Stimulated activated CD4-positive, alpha-beta T cell treated with anti-CD3 and anti-CD28 coated beads, Interleukin-15, amount 100 ng/mL, for 48 hours (primary cell): ENCODE results near the gene CD2.

ENCODE experiments used
- DNase-seq, 2 donors: peaks; one replicate each; pipeline ENCODE4 v3.0.0-alpha.2; 2020; ENCODE audit warnings: low read depth in 2 of 2

Gene CD2

DNA sequence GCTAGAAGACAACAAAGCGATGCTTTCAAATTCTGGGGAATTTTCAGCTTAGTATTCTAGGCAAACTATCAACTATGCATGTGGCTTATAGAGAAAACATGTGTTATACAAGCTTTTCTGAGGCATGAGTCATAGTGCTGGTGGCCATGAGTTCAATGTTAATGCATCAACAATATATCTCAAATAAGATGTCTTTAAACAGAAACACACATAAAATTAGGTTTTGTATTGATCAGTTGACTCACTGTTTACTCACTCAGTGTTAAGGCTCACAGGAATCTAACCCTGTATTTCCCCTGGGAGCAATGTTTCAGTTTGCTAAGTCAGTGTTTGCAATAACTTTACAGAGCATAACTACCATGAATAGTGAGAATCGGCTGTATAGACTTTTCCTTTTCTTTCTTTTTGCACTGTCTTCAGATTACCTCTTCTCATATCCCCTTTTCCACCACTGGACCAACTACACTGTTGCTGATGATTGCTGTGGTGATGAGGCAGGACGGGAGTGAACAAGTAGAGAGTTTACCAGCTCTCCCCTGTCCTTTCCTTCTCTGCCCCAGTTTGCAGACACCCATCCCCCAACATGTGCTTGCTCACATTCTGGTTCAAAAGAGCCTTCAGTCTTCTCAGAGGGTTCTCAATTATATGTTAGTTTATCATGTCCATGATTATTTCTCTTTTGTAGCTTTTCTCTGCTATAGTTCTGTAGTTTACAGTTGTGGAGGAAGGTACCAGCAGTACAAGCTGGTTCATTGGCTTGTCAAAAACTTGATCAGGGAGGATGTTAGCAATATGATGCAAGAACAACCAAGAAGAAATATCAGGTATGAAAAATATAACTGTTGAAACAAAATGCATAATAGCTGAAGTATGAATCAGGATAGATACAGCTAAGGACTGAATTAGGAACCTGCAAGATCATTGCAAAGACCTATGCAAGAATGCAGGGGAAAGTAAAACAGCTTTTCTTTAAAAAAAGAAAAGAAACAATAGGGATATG lies 23.9 kb downstream of the CD2 start:
- DNase-seq: no peak

- no peak for DNase-seq
Measured at GRCh38 chr1:116781034-116781433, 26.8 kb downstream of the CD2 start.

DNA sequence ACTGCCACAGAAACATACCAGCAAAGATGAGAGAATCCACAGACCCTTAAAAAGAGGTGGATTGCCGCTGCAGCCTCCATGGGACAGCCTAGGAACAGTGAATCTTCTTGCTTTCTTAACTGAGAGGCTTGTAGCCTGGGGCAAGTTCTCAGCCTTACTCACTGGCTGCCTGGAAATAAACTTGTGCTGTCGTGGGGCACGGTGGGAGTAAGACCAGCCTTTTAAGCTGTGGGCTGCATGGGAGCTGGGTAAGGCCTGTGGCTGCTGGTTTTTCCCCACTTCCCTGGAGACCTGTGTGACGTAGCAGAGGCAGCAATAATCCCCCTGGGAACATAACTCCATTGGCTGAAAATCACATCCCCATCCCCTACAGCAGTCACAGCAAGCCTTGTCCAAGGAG lies 30.8 kb downstream of the CD2 start:
- no peak for DNase-seq

DNA sequence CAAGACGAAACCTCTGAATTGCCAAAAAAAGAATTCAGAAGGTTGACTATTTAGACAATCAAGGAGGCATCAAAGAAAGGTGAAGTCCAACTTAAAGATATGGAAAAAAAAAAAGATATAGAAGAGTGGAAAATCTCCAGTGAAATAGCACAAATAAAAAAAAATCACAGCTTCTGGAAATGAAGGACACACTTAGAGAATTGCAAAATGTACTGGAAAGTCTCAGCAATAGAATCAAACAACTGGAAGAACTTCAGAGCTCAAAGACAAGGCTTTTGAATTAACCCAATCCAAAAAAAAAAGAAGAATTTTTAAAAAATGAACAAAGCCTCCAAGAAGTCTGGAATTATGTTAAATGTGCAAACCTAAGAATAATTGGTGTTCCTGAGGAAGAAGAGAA lies 31.8 kb downstream of the CD2 start:
- no peak for DNase-seq

DNA sequence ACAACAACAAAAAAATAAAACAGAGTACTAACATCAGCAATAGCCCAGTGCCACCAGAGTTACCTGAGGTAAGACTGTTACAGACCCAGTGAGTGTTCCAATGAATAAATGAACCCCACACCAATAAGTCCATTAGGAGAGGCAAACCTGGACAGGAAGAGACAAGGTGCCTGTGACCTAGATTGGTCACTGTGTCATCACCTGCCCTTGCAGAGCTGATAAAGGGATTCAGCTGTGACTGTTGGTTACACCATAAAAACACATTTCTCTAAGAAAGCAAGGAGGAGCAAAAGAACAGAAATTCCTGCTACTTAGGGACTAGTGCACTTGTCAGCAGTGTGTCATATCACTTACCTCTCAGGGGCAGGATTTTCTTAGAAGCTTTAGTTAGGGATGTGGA lies 37.5 kb downstream of the CD2 start:
- no peak for DNase-seq

- DNase-seq: no peak
Measured at GRCh38 chr1:116793357-116793935, 39.2 kb downstream of the CD2 start.

GRCh38 chr1:116794371-116794770 lies 40.1 kb downstream of the CD2 start:
- DNase-seq: no peak

DNA sequence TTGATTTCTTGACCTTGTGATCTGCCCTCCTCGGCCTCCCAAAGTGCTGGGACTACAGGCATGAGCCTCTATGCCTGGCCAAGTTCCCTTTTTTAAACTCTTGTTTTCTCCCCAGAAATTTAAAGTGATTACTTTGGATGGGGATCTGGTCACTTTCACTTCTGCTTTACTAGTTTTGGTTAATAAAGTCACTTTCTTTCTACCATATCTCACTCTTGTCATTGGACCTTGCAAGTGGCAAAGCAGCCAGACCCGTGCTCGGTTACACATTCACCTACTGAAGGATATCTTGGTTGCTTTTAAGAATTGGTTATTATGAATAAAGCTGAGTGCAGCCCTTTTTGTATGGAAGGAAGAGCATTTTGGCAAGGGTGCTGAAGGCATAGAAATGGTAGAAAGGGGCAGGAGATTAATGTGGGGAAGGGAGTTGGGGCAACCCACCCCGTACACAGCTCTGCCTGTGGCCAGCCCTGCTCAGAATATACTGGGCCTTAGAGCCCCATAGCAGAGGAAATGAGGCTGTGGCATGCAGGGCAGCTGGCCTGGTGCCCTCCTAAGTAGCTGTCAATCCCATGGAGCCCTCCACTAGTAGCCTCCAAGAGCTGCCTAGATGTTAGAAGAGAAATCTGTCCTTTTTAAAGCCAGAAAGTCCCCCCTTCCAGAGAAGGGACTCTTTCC lies 40.7 kb downstream of the CD2 start:
- no peak for DNase-seq

DNA sequence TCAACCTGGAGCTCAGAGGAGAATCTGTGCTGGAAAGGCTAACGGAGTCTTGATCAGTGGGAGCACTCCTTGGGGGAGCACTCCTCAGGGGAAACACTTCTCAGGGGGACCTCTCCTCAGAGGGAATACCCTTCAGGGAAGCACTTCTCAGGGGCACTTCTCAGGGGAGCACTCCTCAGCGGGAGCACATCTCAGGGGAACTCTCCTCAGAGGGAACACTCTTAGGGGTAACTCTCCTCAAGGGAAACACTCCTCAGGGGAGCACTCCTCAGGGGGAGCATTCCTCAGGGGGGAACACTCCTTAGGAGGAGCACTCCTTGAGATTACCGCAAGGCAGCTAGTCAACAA lies 41.2 kb downstream of the CD2 start:
- DNase-seq: no peak

DNA sequence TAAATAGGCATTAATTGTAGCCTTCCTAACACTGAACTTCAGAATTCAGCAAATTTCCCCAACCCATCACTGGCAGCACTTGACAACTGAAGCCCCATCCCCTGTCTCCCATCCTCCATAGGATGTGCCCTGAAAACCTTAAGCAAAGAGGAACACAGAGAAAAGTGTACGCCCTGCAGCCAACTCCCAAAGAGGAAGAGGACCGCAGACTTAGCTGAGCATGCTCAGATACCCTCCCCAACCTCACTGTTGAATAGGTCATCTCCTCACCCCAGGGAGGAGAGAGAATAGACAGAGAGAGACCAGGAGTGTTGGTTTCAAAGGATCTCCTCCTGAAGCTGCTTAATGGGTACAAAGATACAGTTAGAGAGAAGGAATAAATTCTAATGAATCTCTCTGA lies 50.5 kb downstream of the CD2 start:
- DNase-seq: no peak

DNA sequence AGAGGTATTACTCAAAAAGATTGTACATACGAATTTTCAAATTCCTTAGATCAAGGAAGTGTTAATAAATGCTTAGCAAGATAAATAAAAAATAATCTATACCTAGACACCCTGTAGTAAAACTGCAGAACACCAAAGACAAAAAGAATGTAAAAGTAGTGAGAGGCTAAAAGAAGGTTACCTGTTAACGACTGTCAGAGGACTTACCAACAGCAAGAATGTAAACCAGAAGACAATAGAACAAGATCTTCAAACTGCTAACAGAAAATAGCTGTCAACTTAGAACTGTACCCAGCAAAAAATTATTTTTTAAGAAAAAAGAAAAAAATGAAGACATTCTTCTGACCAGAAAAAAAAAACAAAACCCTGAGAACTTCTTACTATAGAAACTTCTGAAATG lies 51.2 kb downstream of the CD2 start:
- DNase-seq: no peak

- DNase-seq: peak; percentile 75 to 84
Measured at GRCh38 chr1:116806245-116806644, 52.0 kb downstream of the CD2 start.

DNA sequence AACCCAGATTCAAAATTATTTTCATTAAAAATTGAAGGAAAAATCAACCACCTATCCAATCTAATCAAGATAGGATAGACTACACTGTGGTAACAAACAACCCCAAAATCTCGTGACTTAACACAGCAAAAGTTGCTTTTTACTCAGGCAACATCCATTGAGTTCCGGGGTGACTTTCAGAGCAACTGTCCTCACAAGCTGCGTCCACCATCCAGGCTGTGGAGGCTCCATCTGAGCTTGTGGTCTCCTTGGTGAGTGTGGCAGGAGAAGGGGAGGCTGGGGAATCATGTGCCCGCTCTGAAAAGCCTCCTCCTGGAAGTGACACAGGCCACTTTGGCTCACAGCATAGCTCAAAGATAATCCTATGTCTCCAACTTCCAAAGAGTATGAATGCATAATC lies 52.4 kb downstream of the CD2 start:
- DNase-seq: no peak

DNA sequence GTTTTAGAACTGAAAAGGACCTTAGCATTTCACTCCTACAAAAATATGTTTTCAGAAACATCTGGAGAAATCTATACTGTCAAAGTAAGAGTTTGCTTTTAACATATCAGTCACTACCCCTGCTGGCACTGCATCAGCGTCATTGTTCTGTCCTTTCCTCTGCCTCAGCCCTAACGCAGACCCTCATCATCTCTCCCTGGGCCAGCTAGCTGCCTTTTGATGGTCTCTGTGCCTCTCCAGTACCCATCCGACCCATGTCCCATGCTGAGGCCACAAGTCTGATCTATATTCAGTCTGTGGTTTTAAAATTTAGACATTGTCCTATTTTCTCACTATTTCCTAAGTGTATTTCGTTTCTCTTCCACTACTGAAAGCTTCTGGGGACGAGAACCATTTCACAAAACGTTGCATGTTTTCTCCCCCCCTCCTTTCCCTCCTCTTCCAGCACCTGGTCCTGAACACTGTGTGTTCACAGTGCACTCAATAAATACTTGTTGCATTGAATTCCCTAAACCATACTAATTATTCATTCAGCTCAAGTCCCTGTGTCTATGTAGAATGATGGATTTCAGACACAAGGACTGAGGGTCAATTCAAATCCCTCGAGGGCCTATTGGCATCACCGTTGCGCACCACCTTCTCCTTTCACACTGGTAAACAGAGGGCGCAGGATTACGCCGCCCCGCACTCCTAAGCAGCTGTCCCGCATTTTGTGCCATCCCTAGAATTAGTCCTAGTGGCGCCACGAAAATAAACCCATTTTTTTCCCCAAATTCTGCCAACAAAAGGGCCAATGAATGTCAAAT lies 53.4 kb downstream of the CD2 start:
- no peak for DNase-seq

- DNase-seq: no peak
Measured at GRCh38 chr1:116808200-116808847, 54.1 kb downstream of the CD2 start.

- DNase-seq: no peak
Measured at GRCh38 chr1:116808848-116809508, 54.7 kb downstream of the CD2 start.

- no peak for DNase-seq
Measured at GRCh38 chr1:116811321-116811720, 57.1 kb downstream of the CD2 start.

- DNase-seq: no peak
Measured at GRCh38 chr1:116814926-116815723, 60.9 kb downstream of the CD2 start.

- peak; percentile 64 to 76 for DNase-seq
Measured at GRCh38 chr1:116817582-116818064, 63.4 kb downstream of the CD2 start.
